ENCODE results near the gene ANXA2R.

GRCh38 chr5:43068037-43068436 lies 27.9 kb upstream of the ANXA2R start:
- TF ChIP-seq CTCF (IDR thresholded peaks at IDR 0.05) (no peak), POLR2A (IDR thresholded peaks at IDR 0.05) (no peak)
